Measurements from ENCODE around the gene PTPRG. TPM values are rescaled to one million over a fixed set of nuclear protein-coding genes. Genes with fewer than 3 reads are reported as not detected.
"Not testable (repeated sequence)": the region's sequence is repeated elsewhere in the genome, so short reads cannot be mapped to it uniquely, and the experiment has no call there.

The PTPRG gene
- total RNA-seq, 1 donor from 2014 or later = 34.1 TPM

DNA sequence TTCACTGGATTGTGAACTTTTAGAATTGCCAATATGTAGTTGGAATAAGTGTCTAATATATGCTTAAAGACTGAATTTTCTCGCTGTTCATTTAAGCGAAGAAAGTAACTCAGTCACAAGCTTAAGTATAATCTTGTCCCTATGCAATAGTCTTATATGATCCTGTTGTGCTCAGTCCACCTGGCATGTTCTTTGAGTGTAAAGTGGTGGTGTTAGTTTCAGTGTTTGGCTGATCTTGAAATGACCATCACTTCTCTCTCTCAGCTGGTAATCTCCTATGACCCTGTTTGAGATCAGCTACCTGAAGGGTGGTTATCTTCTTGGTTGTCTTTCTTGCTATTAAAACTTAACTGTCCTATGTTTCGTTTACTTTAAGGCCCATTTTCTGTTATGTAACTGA, 197.5 kb downstream of the PTPRG start:
- intact Hi-C loops (cut with DNase I) = no loop called here
- no peak for ATAC-seq
- no peak for DNase-seq (ENCODE audit: missing footprints)

DNA sequence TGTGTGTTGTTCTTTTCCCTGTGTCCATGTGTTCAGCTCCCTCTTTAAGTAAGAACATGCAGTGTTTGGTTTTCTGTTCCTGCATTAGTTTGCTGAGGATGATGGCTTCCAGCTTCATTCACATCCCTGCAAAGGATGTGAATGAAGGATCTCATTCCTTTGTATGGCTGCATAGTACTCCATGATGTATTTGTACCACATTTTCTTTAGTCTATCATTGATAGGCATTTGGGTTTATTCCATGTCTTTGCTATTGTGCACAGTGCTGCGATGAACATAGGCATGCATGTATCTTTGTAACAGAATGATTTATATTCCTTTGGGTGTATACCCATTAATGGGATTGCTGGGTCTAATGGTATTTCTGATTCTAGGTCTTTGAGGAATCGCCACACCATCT, 199.4 kb downstream of the PTPRG start:
- ATAC-seq; DNase-seq (ENCODE audit: missing footprints); intact Hi-C loops (cut with DNase I): not testable (repeated sequence)

DNA sequence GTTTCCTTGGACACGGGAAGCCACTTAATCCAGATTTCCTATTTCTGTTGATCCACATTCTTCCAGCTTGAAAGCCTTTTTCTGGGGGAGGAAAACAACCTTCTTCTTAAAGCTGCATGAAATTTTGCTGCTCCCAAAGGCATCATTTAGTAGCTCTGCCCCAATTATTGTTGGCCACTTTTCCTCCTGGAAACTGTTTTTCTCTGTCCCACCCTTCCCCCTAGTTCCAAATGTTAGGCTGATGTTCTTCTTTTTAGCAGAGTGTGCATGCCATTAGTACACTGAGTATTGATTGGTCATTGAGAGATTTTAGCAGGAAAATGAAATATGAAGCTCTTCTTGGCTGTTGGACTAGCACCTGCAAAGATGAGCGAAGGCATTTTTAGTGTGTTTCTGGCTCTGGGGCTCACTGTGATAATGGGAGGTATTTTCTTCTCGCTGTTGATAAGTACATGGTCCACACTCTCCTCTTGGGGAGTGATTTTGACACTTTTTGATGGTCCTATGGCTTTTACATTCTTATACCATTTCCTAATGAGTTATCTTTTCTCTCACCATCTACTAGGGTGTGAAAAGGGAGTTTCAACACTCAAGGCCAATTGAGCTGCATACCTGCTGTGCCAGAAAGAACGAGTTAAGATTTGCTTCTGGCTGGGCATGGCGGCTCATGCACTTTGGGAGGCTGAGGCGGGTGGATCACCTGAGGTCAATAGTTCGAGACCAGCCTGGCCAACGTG, 200.5 kb downstream of the PTPRG start:
- DNase-seq (ENCODE audit: missing footprints) = no peak
- ATAC-seq = no peak
- intact Hi-C loops (cut with DNase I) = no loop called here

GRCh38 chr3:61765157-61765876, 203.9 kb downstream of the PTPRG start:
- intact Hi-C loops (cut with DNase I) = no loop called here
- ATAC-seq = no peak
- no peak for DNase-seq (ENCODE audit: missing footprints)

- DNase-seq (ENCODE audit: missing footprints) (no peak), ATAC-seq (no peak)
- intact Hi-C loops (cut with DNase I) = no loop called here
Measured at GRCh38 chr3:61768284-61769037, 207.1 kb downstream of the PTPRG start.

DNA sequence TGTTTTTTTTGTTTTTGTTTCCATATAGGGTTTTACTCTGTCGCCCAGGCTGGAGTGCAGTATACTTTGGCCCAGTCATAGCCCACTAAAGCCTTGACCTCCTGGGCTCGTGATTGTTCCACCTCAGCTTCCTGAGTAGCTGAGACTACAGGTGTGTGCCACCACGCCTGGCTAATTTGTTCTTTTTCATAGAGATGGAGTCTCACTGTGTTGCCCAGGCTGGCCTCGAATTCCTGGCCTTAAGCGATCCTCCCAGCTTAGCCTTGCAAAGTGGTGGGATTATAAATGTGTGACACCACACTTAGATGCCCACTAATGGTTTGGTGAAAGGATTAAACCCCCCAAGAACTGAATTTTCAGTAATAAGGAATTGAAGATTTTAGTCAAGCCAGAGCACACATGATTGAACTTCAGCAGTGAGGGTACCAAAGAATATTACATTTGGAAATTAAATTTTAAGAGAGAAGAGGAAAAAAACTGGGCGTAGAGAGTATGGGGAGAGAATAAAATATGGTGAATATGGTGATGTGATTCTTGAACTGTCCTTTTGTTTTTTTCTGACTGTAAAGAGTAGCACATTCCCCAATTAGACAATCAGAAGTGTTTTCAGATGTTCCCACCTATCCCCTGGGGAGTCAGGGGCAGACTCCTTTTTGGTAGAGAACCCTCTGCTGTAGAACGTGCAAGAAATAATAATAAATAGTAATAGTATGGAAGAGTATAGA, 208.1 kb downstream of the PTPRG start:
- DNase-seq (ENCODE audit: missing footprints) (no peak), ATAC-seq (no peak)
- intact Hi-C loops (cut with DNase I) = no loop called here

DNA sequence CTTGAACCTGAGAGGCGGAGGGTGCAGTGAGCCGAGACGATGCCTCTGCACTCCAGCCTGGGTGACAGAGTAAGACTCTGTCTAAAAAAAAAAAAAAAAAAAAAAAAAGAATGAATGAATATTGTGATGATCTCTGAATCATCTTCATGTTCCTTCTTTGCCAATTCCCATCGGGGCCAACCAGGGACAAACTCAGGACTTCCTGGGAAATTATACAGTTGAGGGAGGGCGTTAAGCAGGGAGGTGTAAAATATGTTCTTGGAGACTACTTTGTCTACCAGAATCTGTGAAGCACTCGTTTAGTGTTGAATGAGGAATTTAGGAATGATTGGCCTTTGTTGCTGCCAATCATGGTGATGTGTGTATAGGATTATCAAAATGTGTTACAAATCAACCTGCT, 210.6 kb downstream of the PTPRG start:
- no peak for DNase-seq (ENCODE audit: missing footprints)

DNA sequence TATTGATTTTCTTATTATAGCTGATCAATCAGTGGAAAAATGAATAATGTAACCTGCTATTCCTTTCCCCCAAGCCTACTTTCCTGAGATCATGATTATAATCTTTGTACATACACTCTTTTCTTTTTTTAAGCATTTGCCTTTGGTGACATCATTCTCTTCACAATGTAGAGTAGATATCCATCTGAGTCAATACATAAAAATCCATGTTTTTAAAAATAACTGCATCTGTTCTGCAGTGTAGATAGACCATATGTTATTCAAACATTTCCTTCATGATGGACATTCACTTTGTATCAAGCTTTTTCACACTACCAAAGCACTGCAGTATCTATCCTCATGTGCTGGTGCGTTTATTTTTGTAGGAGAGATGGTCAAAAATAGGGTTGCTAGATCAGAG, 211.1 kb downstream of the PTPRG start:
- intact Hi-C loops (cut with DNase I) = no loop called here
- no peak for ATAC-seq
- no peak for DNase-seq (ENCODE audit: missing footprints)

More for the DNA sequence above, 210.6 kb downstream of the PTPRG start:
- ATAC-seq = no peak
- intact Hi-C loops (cut with DNase I) = no loop called here

DNA sequence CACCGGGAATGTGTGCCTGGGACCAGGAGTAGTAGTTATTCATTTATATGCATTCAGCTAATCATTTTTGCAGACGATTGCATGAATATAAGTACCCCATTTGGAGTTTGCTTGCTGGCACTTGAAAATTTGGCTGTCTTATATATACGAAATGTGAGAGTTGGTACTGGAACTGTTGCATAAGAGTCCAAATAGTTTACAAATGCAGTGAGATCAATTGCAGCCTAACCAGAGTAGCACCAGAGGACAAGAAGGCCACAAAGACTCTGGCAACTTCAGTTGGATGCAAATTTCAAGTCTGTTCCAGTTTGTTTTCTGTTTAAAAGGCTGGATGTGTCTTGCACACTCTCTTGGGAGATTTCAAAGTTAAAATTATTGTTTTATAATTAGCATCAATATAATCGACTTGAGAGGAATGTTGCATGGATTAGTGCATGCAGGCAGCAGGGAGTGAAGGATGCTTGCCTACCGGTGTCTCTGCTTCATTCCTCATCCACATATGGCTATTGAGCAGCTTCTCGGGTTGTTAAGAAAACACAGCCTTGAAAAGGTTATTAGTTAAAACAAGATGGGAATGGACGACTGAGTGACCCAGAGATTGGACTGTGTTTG, 213.0 kb downstream of the PTPRG start:
- intact Hi-C loops (cut with DNase I) = no loop called here
- ATAC-seq (no peak), DNase-seq (ENCODE audit: missing footprints) (no peak)

DNA sequence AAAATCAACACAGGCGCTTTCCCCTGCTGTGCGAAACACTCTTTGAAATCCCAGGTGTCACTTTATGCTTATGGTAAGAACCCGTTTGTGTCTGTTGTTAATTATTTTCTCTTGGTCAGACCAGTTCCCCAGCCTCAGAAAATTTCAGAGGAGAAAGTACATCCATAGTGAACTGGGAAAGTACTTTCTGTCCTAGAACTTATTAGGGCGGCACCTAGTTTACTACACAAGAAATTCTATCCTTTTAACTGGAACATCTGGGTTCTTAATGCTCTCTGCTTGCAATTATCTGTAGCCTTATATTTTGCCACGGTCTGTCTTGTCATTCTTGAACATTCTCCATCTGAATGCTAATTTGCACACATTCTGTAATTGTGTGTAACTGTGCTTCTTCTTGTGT, 215.0 kb downstream of the PTPRG start:
- DNase-seq (ENCODE audit: missing footprints) (no peak), ATAC-seq (no peak)
- intact Hi-C loops (cut with DNase I) = no loop called here

GRCh38 chr3:61777483-61777882, 216.1 kb downstream of the PTPRG start:
- intact Hi-C loops (cut with DNase I) = no loop called here
- no peak for DNase-seq (ENCODE audit: missing footprints)
- no peak for ATAC-seq

- DNase-seq (ENCODE audit: missing footprints) (no peak), ATAC-seq (no peak)
- intact Hi-C loops (cut with DNase I) = no loop called here
Measured at GRCh38 chr3:61778095-61778494, 216.7 kb downstream of the PTPRG start.

DNA sequence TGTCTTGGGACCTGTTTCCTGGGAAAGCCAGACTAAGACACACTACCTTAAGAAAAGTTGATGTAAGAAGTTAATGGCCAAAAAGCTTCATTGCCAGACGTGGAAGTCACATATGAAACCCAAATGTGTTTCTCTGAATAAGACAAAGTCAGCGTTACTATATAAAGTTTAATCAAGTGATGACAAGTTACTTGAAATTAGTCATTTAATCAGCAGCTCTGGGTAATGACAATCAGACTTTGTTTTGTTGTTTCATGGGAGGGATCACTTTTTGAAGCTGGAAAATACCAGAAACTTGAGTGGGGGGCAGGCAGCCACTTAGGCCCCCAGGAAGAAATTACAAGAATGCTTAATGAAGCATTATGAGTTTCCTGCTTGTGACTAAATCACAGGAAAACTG, 218.6 kb downstream of the PTPRG start:
- intact Hi-C loops (cut with DNase I) = no loop called here
- ATAC-seq (no peak), DNase-seq (ENCODE audit: missing footprints) (no peak)

GRCh38 chr3:61780455-61781228, 219.3 kb downstream of the PTPRG start:
- DNase-seq (ENCODE audit: missing footprints) = no peak
- peak; percentile 53 for ATAC-seq
- intact Hi-C loops (cut with DNase I) = no loop called here

- intact Hi-C loops (cut with DNase I) = no loop called here
- no peak for ATAC-seq
- DNase-seq (ENCODE audit: missing footprints) = no peak
Measured at GRCh38 chr3:61783993-61784718, 222.8 kb downstream of the PTPRG start.

GRCh38 chr3:61788623-61789507, 227.5 kb downstream of the PTPRG start:
- intact Hi-C loops (cut with DNase I) = no loop called here
- no peak for DNase-seq (ENCODE audit: missing footprints)
- ATAC-seq = no peak

All from Right ventricle myocardium inferior (tissue), 1 donor.